Stimulated activated CD4-positive, alpha-beta T cell treated with anti-CD3 and anti-CD28 coated beads, Interleukin-12 subunit alpha, Interleukin-12 subunit beta, amount 100 ng/mL, for 4 hours (primary cell): ENCODE measurements around the gene OLFM3.

Experiments
- DNase-seq: peaks from one replicate; pipeline ENCODE4 v3.0.0-alpha.2; 2020

OLFM3 gene

GRCh38 chr1:101846820-101847219, 149.9 kb downstream of the OLFM3 start:
- DNase-seq = no peak

GRCh38 chr1:101843160-101843559, 153.6 kb downstream of the OLFM3 start:
- no peak for DNase-seq

- no peak for DNase-seq
These were observed 154.9 kb downstream of the OLFM3 start for GRCh38 chr1:101841824-101842223.

- DNase-seq = no peak
These were observed 160.7 kb downstream of the OLFM3 start for GRCh38 chr1:101835988-101836387.

GRCh38 chr1:101833312-101833711, 163.4 kb downstream of the OLFM3 start:
- DNase-seq = no peak

- no peak for DNase-seq
These were observed 170.3 kb downstream of the OLFM3 start for GRCh38 chr1:101826416-101826815.

- no peak for DNase-seq
These were observed 176.7 kb downstream of the OLFM3 start for GRCh38 chr1:101820071-101820470.

- DNase-seq = no peak
These were observed 180.5 kb downstream of the OLFM3 start for GRCh38 chr1:101816262-101816661.

- DNase-seq = no peak
These were observed 198.3 kb downstream of the OLFM3 start for GRCh38 chr1:101798417-101798816.

GRCh38 chr1:101797722-101798121, 199.0 kb downstream of the OLFM3 start:
- DNase-seq = no peak

- no peak for DNase-seq
These were observed 215.4 kb downstream of the OLFM3 start for GRCh38 chr1:101781201-101781831.

- no peak for DNase-seq
These were observed 227.2 kb downstream of the OLFM3 start for GRCh38 chr1:101769520-101769919.

GRCh38 chr1:101757985-101758384, 238.7 kb downstream of the OLFM3 start:
- no peak for DNase-seq

GRCh38 chr1:101756411-101756810, 240.3 kb downstream of the OLFM3 start:
- DNase-seq = no peak
